Ovary (tissue), 3 donors: ENCODE results near the gene PHF21B.

Source experiments
- CTCF ChIP-seq, 3 donors: fragments of 450-650 bp in 2 of 3; fragments of 200-600 bp in 1 of 3; IDR thresholded peaks; one replicate each; pipeline versions ENCODE4 v1.5.1 to v1.8.0; 2016 to 2022; ENCODE audit warnings: antibody characterized with exemption in 3 of 3, mild to moderate bottlenecking in 1 of 3
- EP300 ChIP-seq: sonication (generic); formaldehyde crosslinking; IDR thresholded peaks from one replicate; pipeline ENCODE4 v1.6.1; 2017; ENCODE audit warnings: antibody characterized with exemption
- POLR2A ChIP-seq: fragments of 450-650 bp; IDR thresholded peaks from one replicate; pipeline ENCODE4 v1.6.1; 2017; ENCODE audit warnings: antibody characterized with exemption, mild to moderate bottlenecking, moderate library complexity
- donor health status: DM: no; HTN: no; CAD: no.

DNA sequence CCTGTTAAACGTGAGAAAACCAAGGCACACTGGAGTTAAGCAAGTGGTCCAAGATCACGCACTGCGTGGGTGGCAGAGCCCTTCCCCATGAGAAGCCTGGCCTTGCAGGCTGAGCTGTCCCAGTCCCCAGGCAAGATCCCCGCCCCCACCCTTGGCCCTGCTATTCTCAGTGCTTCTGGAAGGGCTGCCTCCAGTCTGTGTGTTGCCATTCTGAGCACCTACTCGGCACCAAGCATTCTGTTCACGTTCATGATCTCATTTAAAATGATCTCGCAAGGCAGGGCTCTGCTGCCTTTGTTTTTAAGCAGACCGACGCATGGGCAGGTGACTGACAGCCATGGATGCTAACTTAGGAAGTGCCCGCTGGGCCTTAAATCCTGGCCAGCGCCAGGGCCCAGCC lies 62.8 kb downstream of the PHF21B start:
- TF ChIP-seq POLR2A, result no peak
- no peak for TF ChIP-seq CTCF (IDR thresholded peaks at IDR 0.05)
- TF ChIP-seq EP300, result no peak
